NT2/D1 (cell line): ENCODE results near the gene RIBC2.

Experiments used
- DNase-seq: peaks from one replicate; pipeline ENCODE4 v3.0.0-alpha.2; 2011; ENCODE audit warnings: low read depth, low spot score
- H3K27me3 ChIP-seq: 2 replicates; pipeline ENCODE4 v1.6.0; 2011; ENCODE audit warnings: mild to moderate bottlenecking; ENCODE audit not compliant: insufficient read length, insufficient read depth
- H3K36me3 ChIP-seq: 2 replicates; pipeline ENCODE4 v1.6.1; 2011; ENCODE audit warnings: mild to moderate bottlenecking, low read length, mixed read lengths; ENCODE audit not compliant: insufficient read depth, insufficient read length
- H3K4me1 ChIP-seq: 2 replicates; pipeline ENCODE4 v1.5.1; 2011; ENCODE audit not compliant: insufficient read depth, insufficient read length
- H3K4me3 ChIP-seq: 2 replicates; pipeline ENCODE4 v1.5.1; 2011; ENCODE audit warnings: low read depth; ENCODE audit not compliant: insufficient read length
- H3K9ac ChIP-seq: 2 replicates; pipeline ENCODE4 v1.6.0; 2011; ENCODE audit warnings: low read depth; ENCODE audit not compliant: insufficient read length
- H3K9me3 ChIP-seq: 2 replicates; pipeline ENCODE4 v1.5.1; 2011; ENCODE audit warnings: mild to moderate bottlenecking, low read length; ENCODE audit not compliant: insufficient read depth
- SUZ12 ChIP-seq: IDR thresholded peaks from 2 replicates; pipeline ENCODE4 v1.6.1; 2011; ENCODE audit not compliant: insufficient read length, insufficient read depth; ENCODE audit errors: extremely low read depth
- YY1 ChIP-seq: IDR thresholded peaks from 2 replicates; pipeline ENCODE4 v1.6.1; 2011; ENCODE audit not compliant: insufficient read length, insufficient read depth
- ZNF274 ChIP-seq: IDR thresholded peaks from 2 replicates; pipeline ENCODE4 v1.6.1; 2011; ENCODE audit warnings: mild to moderate bottlenecking, low read depth, low read length

RIBC2 gene

GRCh38 chr22:45425101-45425500 lies 11.6 kb downstream of the RIBC2 start:
- TF ChIP-seq SUZ12 (no peak), YY1 (no peak), ZNF274 (no peak)
- DNase-seq: no peak

GRCh38 chr22:45425531-45426265 lies 12.2 kb downstream of the RIBC2 start:
- Histone ChIP-seq H3K4me1 (peaks cover 2% of the 10 kb centered on the region), H3K4me3 (no peak overlapping the region), H3K9ac (no peak overlapping the region), H3K9me3 (no peaks in the 10 kb centered on the region), H3K27me3 (no peaks in the 10 kb centered on the region), H3K36me3 (no peaks in the 10 kb centered on the region)
- TF ChIP-seq ZNF274 (no peak), SUZ12 (no peak), YY1 (no peak)
- no peak for DNase-seq

More at GRCh38 chr22:45425101-45425500, 11.6 kb downstream of the RIBC2 start:
- H3K4me3 ChIP-seq: no peak overlapping the region
- H3K9ac ChIP-seq: no peak overlapping the region
- H3K36me3 ChIP-seq: no peaks in the 10 kb centered on the region
- H3K9me3 ChIP-seq: no peaks in the 10 kb centered on the region
- H3K27me3 ChIP-seq: no peaks in the 10 kb centered on the region
- H3K4me1 ChIP-seq: peaks cover 2% of the 10 kb centered on the region

DNA sequence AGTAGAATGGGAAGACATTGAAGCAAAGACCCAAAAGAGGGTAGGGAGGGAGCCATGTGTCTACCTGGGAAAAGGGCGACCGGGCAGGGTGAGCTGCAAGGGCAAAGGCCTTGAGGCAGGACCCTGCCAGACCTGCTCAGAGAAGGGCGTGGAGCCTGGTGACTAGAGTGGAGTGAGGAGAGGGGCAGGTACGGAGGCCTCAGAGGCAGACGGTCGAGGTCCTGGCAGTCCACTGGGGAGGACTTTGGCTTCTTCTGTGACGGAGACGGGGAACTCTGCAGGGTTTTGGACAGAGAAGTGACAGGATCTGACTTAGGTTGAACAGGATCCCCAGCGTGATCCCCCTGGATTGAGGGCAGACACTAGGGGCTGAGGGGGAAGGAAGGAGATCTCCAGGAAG lies 12.9 kb downstream of the RIBC2 start:
- no peak for DNase-seq
- Histone ChIP-seq H3K27me3 (no peaks in the 10 kb centered on the region), H3K9ac (no peak overlapping the region), H3K4me3 (no peak overlapping the region), H3K9me3 (no peaks in the 10 kb centered on the region), H3K4me1 (peaks cover 2% of the 10 kb centered on the region), H3K36me3 (no peaks in the 10 kb centered on the region)
- no peak for TF ChIP-seq YY1
- no peak for TF ChIP-seq ZNF274

- TF ChIP-seq ZNF274: no peak
- no peak for TF ChIP-seq SUZ12
- TF ChIP-seq YY1: no peak
- Histone ChIP-seq H3K4me3 (no peak overlapping the region), H3K9ac (no peak overlapping the region), H3K9me3 (no peaks in the 10 kb centered on the region), H3K27me3 (no peaks in the 10 kb centered on the region), H3K4me1 (peaks cover 2% of the 10 kb centered on the region), H3K36me3 (no peaks in the 10 kb centered on the region)
- DNase-seq: no peak
Measured at GRCh38 chr22:45427114-45427513, 13.6 kb downstream of the RIBC2 start.

- TF ChIP-seq YY1: no peak
- no peak for TF ChIP-seq SUZ12
- TF ChIP-seq ZNF274: no peak
- no peak for DNase-seq
- H3K9me3 ChIP-seq: no peaks in the 10 kb centered on the region
- no peak overlapping the region for H3K4me3 ChIP-seq
- peaks cover 2% of the 10 kb centered on the region for H3K4me1 ChIP-seq
- no peaks in the 10 kb centered on the region for H3K27me3 ChIP-seq
- H3K9ac ChIP-seq: no peak overlapping the region
- H3K36me3 ChIP-seq: no peaks in the 10 kb centered on the region
Measured at GRCh38 chr22:45428391-45429385, 15.2 kb downstream of the RIBC2 start.

GRCh38 chr22:45429424-45429823 lies 15.9 kb downstream of the RIBC2 start:
- Histone ChIP-seq H3K4me3 (no peak overlapping the region), H3K9ac (no peak overlapping the region), H3K9me3 (no peaks in the 10 kb centered on the region), H3K36me3 (no peaks in the 10 kb centered on the region), H3K4me1 (peaks cover 4% of the 10 kb centered on the region), H3K27me3 (no peaks in the 10 kb centered on the region)
- DNase-seq: no peak
- no peak for TF ChIP-seq YY1
- no peak for TF ChIP-seq SUZ12
- no peak for TF ChIP-seq ZNF274

GRCh38 chr22:45429981-45430775 lies 16.7 kb downstream of the RIBC2 start:
- Histone ChIP-seq H3K27me3 (no peaks in the 10 kb centered on the region), H3K9ac (no peak overlapping the region), H3K9me3 (no peaks in the 10 kb centered on the region), H3K4me1 (peaks cover 10% of the 10 kb centered on the region), H3K4me3 (no peak overlapping the region), H3K36me3 (no peaks in the 10 kb centered on the region)
- no peak for DNase-seq
- no peak for TF ChIP-seq SUZ12
- TF ChIP-seq ZNF274: no peak
